ENCODE data around the gene FERMT2. TPM values are rescaled to one million over a fixed set of nuclear protein-coding genes. Genes with fewer than 3 reads are reported as not detected.

FERMT2 gene
- total RNA-seq, 2 experiments from 2014 or later: 0.41 to 1.9 TPM

DNA sequence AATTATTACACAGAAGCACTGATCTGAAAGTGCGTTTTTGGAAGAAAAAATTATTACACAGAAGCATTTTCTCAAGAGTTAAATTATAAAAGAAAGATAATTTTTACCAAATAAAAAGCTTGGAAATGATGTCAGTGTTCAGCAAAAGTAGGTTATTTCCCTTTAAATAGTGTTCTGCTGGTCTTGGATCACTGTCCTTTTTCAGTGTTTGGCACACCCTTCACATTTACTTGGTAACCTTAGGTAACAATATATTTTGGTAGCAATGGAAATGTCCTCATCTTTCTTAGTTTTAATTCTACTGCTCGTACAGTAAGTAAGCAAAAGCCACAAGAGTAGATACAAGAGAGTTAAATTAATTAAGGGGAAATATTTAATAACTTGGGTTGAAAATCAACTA is 40.3 kb downstream of the FERMT2 start:
- no peaks in the 10 kb centered on the region for H3K36me3 Mint-ChIP-seq
- no peak for DNase-seq
- no peaks in the 10 kb centered on the region for H3K9me3 Mint-ChIP-seq (ENCODE audit: low read depth)
- H3K4me3 Mint-ChIP-seq: no peak overlapping the region
- no peaks in the 10 kb centered on the region for H3K27me3 Mint-ChIP-seq
- no peak overlapping the region for H3K27ac Mint-ChIP-seq
- ATAC-seq: no peak
- CTCF ChIA-PET: no interaction called here
- H3K4me1 Mint-ChIP-seq: no peaks in the 10 kb centered on the region

DNA sequence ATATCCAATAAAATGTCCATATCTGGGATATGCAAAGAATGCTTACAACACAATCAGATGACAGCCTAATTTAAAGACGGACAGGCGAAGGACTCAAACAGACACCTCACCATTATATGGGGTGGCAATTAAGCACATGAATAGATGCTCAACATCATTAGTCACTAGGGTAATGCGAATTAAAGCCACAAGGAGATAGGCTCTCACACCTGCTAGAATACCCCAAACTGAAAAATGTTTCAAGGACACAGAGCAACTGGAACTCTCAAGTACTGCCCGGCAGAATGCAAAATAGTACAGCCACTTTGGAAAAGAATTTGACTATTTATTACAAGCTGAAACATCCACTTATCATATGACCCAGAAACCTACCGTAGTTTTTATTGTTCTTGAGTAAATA is 42.9 kb downstream of the FERMT2 start:
- Mint-ChIP-seq H3K36me3 (no peaks in the 10 kb centered on the region), H3K4me1 (no peaks in the 10 kb centered on the region), H3K4me3 (no peak overlapping the region), H3K9me3 (ENCODE audit: low read depth) (no peaks in the 10 kb centered on the region), H3K27ac (no peak overlapping the region), H3K27me3 (no peaks in the 10 kb centered on the region)
- DNase-seq: no peak
- no peak for ATAC-seq
- CTCF ChIA-PET: no interaction called here

DNA sequence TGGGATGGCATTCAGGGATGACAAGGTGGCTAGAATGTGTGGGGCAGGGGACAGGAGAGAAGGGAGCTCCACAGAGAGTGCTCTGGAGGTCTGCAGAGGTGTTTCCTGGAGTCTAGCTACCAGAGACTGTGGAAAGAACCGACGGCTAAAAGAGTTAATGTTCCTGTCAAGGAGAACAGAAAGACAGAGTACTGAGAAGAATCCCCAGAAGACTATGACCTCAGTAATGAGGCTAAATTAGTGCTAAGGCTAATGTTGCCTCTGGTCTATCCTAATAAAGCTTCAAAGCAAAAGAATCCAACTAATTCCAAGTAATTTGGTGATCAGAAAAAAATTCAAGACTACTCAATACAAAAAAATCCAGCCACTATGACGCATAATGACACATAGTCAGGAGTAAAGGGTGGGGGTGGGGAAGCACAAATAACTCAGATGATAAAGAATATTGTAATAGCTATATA is 44.7 kb downstream of the FERMT2 start:
- ATAC-seq (no peak), DNase-seq (no peak)
- no peaks in the 10 kb centered on the region for H3K9me3 Mint-ChIP-seq (ENCODE audit: low read depth)
- H3K4me3 Mint-ChIP-seq: no peak overlapping the region
- no peaks in the 10 kb centered on the region for H3K4me1 Mint-ChIP-seq
- CTCF ChIA-PET: no interaction called here
- no peaks in the 10 kb centered on the region for H3K36me3 Mint-ChIP-seq
- H3K27me3 Mint-ChIP-seq: no peaks in the 10 kb centered on the region
- H3K27ac Mint-ChIP-seq: no peak overlapping the region

DNA sequence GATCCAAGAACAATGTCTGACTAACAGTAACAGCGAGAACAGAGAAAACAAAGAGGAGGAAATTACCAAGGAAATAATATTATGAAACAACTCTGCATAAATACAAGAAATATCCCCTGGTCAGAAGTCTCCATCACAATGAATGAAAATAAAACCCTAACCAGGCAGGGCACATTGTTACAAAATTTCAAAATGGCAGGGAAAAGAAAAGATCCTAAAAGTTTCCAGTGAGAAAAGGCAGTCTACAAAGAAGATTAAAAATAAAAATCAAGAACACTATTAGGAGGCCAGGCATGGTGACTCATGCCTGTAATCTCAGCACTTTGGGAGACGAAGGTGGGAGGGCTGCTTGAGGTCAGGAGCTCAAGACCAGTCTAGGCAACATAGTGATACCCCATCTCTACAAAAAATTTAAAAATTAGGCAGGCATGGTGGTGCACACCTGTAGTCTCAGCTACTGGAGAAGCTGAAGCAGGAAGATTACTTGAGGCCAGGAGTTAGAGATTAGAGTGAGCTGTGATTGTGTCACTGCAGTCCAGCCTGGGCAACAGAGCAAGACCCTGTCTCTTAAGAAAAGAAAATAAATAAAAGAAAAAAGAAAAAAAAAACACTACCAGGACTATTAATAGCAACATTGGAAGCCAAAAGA is 47.8 kb downstream of the FERMT2 start:
- H3K4me1 Mint-ChIP-seq: no peaks in the 10 kb centered on the region
- H3K4me3 Mint-ChIP-seq: no peak overlapping the region
- H3K9me3 Mint-ChIP-seq (ENCODE audit: low read depth): no peaks in the 10 kb centered on the region
- no peaks in the 10 kb centered on the region for H3K36me3 Mint-ChIP-seq
- no peak for ATAC-seq
- DNase-seq: no peak
- CTCF ChIA-PET: no interaction called here
- no peak overlapping the region for H3K27ac Mint-ChIP-seq
- H3K27me3 Mint-ChIP-seq: no peaks in the 10 kb centered on the region

DNA sequence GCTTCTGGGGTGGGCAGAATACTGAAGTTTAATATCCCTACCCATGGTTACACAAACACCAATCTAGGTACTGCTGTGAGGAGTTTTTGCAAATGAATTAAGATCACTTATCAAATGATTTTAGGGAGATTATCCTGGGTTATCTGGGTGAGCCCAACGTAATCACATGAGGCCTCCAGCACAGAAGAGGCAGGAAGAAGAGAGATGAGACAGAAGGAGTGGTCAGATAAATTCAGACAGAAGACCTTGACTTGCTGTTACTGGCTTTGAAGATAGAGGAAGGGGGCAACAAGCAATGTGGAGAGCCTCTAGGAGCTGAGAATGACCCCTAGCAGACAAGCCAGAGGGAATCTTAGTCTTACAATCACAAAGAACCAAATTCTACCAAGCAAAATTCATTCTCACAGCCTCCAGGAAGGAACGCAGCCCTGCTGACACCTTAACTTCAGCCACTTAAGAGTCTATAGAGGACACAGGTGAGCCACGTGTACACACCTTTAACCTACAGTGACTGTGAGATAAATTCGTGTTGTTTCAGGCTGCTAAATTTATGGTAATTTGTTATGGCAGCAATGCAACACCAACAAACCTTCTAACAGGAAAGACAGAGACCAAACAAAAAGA is 49.4 kb downstream of the FERMT2 start:
- no peak overlapping the region for H3K4me3 Mint-ChIP-seq
- H3K27ac Mint-ChIP-seq: no peak overlapping the region
- no peaks in the 10 kb centered on the region for H3K27me3 Mint-ChIP-seq
- CTCF ChIA-PET: no interaction called here
- no peaks in the 10 kb centered on the region for H3K36me3 Mint-ChIP-seq
- DNase-seq (no peak), ATAC-seq (no peak)
- no peaks in the 10 kb centered on the region for H3K9me3 Mint-ChIP-seq (ENCODE audit: low read depth)
- no peaks in the 10 kb centered on the region for H3K4me1 Mint-ChIP-seq

DNA sequence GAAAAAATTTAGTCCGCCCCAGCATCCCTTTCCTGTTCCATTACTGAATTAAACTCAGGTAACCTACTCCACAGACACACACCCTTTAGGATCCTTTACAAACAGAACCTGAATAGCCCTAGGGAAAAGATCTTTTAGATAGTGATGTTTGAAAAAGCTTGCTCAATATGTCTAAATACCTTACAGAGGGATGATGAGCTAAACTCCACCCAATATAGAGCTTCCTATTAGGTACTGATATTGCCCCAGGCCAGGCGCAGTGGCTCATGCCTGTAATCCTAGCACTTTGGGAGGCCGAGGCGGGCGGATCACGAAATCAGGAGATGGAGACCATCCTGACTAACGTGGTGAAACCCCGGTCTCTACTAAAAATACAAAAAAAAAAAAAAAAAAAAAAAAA is 50.1 kb downstream of the FERMT2 start:
- CTCF ChIA-PET: no interaction called here
- ATAC-seq: no peak
- no peaks in the 10 kb centered on the region for H3K9me3 Mint-ChIP-seq (ENCODE audit: low read depth)
- H3K4me1 Mint-ChIP-seq: no peaks in the 10 kb centered on the region
- H3K4me3 Mint-ChIP-seq: no peak overlapping the region
- H3K36me3 Mint-ChIP-seq: no peaks in the 10 kb centered on the region
- DNase-seq: no peak
- H3K27ac Mint-ChIP-seq: no peak overlapping the region
- no peaks in the 10 kb centered on the region for H3K27me3 Mint-ChIP-seq

DNA sequence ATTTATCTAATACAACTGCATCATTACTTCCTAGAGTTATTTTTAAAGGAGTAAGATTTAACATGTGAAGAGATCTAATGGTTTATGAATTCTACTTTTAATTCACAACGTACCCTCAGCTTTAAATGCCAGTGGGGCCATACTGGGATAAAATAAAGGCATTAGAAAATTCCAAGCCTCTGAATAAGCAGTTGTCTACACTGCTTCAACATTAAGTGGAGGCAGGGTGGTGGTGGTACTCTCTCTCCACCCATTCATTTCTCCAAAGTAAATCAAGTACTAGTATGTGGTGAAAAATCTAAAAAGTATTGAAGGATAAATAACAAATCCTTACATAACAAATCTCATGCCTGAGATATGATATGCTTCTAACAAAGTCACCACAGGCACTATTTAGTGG is 52.4 kb downstream of the FERMT2 start:
- Mint-ChIP-seq H3K27me3 (no peaks in the 10 kb centered on the region), H3K4me3 (no peak overlapping the region), H3K9me3 (ENCODE audit: low read depth) (no peaks in the 10 kb centered on the region), H3K36me3 (no peaks in the 10 kb centered on the region), H3K4me1 (peaks cover 4% of the 10 kb centered on the region), H3K27ac (no peak overlapping the region)
- CTCF ChIA-PET: no interaction called here
- no peak for DNase-seq
- ATAC-seq: no peak

DNA sequence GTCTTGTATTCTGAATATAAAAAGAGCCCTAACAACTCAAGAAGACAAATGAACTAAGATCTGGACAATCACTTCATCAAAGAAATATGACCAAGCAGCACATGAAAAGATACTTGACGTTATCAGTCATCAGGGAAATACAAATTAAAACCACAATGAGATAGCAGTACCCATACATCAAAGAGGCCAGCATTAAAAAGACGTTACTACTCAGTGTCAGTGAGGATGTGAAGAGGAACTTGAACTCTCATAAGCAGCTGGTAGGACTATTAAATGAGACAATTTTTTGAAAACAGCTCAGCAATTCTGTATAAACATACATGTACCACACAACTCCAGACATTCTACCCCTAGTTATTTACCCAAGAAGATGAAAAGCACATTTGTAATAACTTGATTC is 55.9 kb downstream of the FERMT2 start:
- DNase-seq (no peak), ATAC-seq (no peak)
- Mint-ChIP-seq H3K27ac (no peak overlapping the region), H3K9me3 (ENCODE audit: low read depth) (no peaks in the 10 kb centered on the region), H3K4me1 (peaks cover 4% of the 10 kb centered on the region), H3K4me3 (no peak overlapping the region), H3K36me3 (no peaks in the 10 kb centered on the region), H3K27me3 (peaks cover 3% of the 10 kb centered on the region)
- CTCF ChIA-PET: interaction anchor here (0.6 kb wide), 1 partner anchor 21 kb away, joined by 3 read pairs; no protein-coding TSS in a partner anchor

DNA sequence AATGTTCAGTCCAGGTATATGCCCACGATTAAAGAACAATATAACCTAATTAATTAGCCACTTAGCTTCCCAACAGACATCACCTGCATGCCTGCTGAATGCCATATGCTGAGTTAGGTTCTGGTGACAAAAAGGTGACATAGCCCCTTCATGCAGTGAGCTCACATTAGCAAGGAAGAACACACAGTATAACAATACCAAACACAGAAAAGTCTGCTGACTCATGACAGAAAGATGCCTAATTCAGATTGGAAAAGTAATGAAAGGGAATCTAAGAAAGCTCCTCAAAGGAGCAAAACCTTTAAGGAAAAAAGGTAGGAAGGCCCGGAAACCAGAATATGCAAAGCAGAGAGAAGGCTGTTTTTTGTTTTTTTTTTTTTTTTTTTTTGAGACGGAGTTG is 59.0 kb downstream of the FERMT2 start:
- Mint-ChIP-seq H3K4me1 (peaks cover 4% of the 10 kb centered on the region), H3K27me3 (peaks cover 3% of the 10 kb centered on the region), H3K9me3 (ENCODE audit: low read depth) (no peaks in the 10 kb centered on the region), H3K27ac (no peak overlapping the region), H3K4me3 (no peak overlapping the region), H3K36me3 (no peaks in the 10 kb centered on the region)
- ATAC-seq (no peak), DNase-seq (no peak)
- CTCF ChIA-PET: interaction anchor here (1.2 kb wide), 1 partner anchor 404 kb away, joined by 3 read pairs; no protein-coding TSS in a partner anchor

DNA sequence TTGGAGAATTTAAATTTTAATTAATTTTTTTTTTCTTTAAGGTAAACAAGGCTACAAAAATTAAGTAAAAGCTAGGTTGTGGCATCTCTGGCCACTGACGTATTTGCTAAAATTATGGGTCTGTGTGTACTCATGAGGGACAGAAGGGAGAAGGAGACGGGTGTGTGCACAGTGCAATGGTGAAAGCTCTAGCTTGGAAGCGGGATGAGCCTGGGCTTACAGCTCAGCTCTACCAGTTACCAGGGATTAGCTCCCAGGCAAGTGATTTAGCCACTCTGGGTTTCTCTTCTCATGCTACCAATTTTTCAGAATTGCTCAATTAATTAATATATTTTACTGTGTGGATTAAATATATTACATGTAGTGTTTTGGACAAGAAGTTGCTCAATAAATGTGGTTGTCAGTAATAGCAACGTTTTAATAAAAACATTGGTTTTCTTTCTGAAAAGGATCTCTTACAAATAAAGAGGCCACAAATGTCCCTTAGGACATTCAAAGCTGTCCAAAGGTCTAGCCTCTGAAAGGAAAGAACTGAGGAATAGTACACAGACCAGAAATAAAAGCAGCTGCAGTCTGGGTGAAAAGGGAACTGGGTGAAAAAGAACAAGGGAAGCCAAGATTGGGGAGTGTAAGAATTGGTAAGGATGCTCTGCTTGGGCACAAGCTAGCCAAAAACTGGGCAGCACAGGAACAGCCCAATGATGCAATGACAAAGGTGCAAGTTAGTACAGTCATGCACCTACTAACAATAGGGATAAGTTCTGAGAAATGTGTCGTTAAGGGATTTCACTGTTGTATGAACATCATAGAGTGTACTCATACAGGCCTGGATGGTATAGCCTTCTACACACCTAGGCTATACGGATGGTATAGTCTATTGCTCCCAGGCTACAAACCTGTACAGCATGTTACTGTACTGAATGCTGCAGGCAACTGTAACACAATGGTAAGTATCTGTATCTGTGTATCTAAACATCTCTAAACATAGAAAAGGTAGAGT is 61.7 kb downstream of the FERMT2 start:
- Mint-ChIP-seq H3K4me3 (no peak overlapping the region), H3K36me3 (no peaks in the 10 kb centered on the region), H3K9me3 (ENCODE audit: low read depth) (no peaks in the 10 kb centered on the region), H3K27ac (no peak overlapping the region), H3K27me3 (peaks cover 3% of the 10 kb centered on the region), H3K4me1 (no peaks in the 10 kb centered on the region)
- DNase-seq (no peak), ATAC-seq (no peak)
- CTCF ChIA-PET: no interaction called here

DNA sequence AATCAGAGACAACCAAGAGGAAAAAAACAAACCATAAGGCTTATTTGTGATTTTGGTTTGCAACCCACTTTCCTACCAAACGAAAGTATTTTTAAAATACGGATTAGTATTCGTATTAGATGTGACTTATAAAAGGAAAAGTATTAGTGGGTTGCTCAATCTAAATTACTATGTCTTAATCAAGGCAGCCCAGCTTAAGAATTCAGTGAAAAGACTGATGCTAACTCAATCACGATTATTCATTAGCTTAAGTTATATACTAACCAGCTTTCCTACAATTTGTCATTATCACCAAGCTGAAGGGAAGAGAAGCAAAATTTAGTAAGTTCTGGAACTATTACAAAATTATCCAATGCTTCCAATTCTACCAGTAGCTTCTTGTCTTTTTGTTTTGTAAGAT is 62.7 kb downstream of the FERMT2 start:
- DNase-seq: no peak
- Mint-ChIP-seq H3K4me1 (no peaks in the 10 kb centered on the region), H3K4me3 (no peak overlapping the region), H3K27me3 (peaks cover 3% of the 10 kb centered on the region), H3K9me3 (ENCODE audit: low read depth) (no peaks in the 10 kb centered on the region), H3K27ac (no peak overlapping the region), H3K36me3 (no peaks in the 10 kb centered on the region)
- no peak for ATAC-seq
- CTCF ChIA-PET: no interaction called here

DNA sequence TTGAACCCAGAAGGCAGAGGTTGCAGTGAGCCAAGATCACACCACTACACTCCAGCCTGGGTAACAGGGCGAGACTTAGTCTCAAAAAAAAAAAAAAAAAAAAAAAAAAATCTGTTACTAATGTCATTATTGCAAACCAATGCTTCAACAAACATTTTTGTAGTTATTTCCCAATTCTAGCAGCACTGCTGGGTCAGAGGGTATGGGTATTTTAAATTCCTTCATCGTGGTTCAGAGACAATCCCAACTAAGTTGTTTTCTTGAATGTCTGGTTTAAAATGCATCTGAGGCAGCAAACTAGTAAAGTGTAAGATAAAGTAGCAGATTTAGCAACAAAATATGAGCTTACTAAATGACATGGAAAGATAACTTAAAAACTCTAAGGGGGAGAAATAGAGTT is 65.6 kb downstream of the FERMT2 start:
- DNase-seq (no peak), ATAC-seq (no peak)
- H3K9me3 Mint-ChIP-seq (ENCODE audit: low read depth): no peaks in the 10 kb centered on the region
- H3K36me3 Mint-ChIP-seq: no peaks in the 10 kb centered on the region
- CTCF ChIA-PET: no interaction called here
- H3K4me1 Mint-ChIP-seq: no peaks in the 10 kb centered on the region
- H3K27ac Mint-ChIP-seq: no peak overlapping the region
- H3K27me3 Mint-ChIP-seq: no peaks in the 10 kb centered on the region
- H3K4me3 Mint-ChIP-seq: no peak overlapping the region

DNA sequence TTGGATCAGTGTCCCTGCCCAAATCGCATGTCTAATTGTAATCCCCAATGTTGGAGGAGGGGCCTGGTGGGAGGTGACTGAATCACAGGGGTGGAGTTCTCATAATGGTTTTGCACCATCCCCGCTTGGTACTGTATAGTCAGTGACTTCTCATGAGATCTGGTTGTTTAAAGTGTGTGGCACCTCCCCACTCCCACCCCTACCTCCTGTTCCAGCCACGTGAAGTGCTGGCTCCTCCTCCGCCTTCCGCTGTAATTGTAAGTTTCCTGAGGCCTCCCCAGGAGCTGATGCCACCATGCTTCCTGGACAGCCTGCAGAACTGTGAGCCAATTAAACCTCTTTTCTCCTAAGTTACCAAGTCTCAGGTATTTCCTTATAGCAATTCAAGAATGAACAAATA is 67.2 kb downstream of the FERMT2 start:
- no peak for ATAC-seq
- Mint-ChIP-seq H3K4me3 (no peak overlapping the region), H3K27me3 (no peaks in the 10 kb centered on the region), H3K4me1 (no peaks in the 10 kb centered on the region), H3K27ac (no peak overlapping the region), H3K36me3 (no peaks in the 10 kb centered on the region), H3K9me3 (ENCODE audit: low read depth) (no peaks in the 10 kb centered on the region)
- no peak for DNase-seq
- CTCF ChIA-PET: no interaction called here

DNA sequence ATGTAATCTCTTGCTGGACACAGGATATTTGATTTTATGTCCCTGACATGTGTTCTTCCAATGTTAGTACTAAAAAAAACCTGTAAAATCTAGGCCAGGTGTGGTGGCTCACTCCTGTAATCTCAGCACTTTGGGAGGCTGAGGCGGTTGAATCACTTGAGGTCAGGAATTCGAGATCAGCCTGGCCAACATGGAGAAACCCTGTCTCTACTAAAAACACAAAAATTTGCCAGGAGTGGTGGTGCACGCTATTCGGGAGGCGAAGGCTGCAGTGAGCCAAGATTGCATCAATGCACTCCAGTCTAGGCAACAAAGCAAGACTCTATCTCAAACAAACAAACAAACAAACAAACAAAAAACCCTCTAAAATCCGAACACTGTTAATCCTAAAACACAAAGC is 68.0 kb downstream of the FERMT2 start:
- no peak for DNase-seq

More for the DNA sequence above, 68.0 kb downstream of the FERMT2 start:
- CTCF ChIA-PET: no interaction called here
- Mint-ChIP-seq H3K27me3 (peaks cover 2% of the 10 kb centered on the region), H3K27ac (no peak overlapping the region), H3K9me3 (ENCODE audit: low read depth) (no peaks in the 10 kb centered on the region), H3K4me1 (no peaks in the 10 kb centered on the region), H3K36me3 (no peaks in the 10 kb centered on the region), H3K4me3 (no peak overlapping the region)
- ATAC-seq: no peak
